NCI-H524 treated with DMSO at 0.1 percent for 48 hours (cell line): ENCODE measurements around the gene TCF7L2.

ENCODE experiments used
- DNase-seq: peaks from one replicate; lab custom pipeline; 2025; lab: John Stamatoyannopoulos, UW

The TCF7L2 gene

DNA sequence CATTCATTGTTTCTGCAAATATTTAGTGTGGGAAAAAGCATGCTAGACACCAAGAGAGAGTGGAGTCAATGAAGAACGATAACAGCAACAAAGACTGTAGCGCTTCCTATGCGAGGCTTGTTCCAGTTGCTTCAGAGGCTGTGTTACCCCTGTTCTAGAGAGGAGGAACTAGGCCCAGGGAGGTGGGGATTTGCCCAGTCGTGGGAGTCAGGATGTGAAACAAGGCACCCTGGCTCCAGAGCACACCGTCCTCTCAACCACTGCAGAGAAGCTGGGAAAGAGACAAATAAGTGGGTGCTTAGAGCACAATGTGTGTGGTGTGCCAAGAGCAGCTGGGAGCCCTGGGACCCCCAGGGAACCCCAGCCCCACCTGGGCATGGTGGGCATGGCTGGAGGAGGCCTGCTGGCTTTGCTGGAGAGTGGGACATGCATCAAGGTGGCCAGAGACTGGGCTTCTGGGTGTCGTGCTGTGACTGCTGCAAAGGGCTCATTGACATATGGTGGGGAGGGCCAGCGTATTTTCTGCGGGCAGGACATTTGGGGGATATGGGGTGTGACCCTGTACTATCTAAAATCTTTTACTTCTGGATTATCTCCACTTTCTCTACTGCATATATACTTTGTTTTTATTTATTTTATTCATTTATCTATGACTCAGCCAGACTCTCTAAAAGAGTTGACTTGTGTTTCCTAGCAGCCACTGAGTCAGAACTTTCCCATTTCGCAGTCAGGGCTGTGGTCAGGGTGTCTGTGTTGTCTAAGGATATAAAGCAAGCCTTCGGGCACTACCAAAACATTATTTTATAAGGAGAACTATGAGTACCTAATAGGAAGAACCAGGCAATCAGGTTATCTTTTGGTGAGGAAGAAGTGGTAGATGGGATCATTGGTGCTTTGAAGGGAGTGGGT is 95.4 kb downstream of the TCF7L2 start:
- no peak for DNase-seq

DNA sequence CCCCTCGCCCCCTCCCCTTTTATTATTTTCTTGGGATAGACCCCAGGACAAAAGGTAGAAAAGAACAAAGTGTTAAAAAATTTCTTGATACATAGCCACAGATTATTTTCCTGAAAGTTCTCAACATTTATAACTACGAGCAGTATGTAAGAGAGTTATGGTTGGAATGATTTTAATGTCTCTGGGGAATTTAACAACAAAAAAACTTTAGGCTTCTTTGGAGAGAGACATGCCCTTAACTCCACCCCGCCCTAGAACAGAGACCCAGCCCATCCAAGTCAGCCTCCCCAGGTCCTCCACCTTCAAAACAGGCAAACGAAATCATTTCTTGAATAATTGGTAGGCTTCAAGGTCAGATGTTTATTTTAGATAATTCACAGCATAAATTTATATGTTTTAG is 97.1 kb downstream of the TCF7L2 start:
- no peak for DNase-seq

DNA sequence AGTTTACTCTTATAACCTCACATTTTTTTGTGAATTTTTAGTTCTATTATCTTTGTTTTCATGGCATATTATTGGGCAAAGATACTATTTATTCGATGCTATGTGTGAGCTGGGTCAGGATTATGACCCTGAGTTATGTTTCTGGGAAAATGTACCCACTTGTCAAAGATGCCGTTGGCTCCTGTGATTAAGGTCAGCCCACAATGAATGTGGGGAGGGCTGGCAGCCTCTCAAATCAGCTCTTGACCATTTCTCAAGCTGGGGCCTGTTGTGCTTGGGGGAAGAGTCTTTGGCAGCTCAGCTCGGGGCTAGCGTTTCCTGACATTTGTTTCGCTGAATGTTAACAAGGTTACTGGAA is 97.5 kb downstream of the TCF7L2 start:
- no peak for DNase-seq

DNA sequence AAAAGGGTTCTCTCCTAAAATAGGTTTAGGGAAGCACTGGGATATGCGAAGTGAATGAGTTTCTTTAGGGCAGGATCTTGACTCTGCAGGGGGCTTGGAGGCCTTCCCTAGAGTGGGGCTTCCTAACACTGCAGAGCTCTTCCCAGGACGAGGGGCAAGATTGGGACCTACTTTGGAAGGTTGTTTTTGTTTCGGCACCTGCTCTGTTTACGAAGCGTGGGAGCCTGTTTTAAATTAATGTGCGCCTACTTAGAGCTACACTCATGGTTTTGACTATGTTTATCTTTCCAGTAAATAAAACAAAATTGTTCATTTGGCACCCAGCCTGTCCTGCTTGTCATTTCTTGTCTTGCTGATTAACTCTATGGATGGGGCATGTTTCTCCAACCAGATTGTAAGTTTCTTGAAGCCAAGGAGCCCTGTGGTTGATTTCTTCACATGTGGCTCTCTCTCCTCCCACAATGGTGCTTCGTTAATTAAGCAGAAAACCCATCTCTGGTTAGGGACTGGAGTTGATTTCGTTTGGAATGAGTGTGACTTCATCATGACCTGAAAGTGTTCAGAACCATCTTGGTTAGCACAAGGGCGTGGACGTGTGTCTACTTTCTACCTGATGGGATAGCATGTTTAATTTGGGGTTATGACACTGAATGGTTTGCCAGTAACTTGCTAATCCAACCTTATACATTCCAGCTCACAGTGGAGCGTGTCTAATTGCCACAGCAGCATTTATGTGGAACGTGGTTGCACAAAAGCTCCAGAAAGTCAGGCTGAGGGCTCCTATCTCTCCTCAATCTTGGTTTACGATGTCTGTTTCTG is 98.1 kb downstream of the TCF7L2 start:
- no peak for DNase-seq

DNA sequence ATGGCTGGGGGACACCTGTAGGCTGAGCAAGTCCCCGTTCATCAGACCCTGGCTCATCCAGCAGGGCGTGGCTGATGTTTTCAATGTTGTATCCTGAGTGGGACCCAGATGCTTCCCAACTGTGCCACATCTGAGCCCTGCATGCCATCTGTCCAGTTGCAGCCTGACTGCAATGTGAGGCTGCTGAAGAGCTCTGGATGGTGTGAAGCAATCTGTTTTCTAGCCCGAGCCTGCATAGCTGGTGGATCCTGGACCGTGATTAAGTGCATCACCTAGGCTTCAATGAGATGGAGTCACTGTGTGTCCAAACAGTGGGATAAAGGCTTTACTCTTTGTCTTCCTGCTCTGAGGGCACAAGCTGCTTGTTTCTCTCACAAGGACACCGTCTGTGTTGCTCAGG is 99.8 kb downstream of the TCF7L2 start:
- DNase-seq: peak; percentile 69

DNA sequence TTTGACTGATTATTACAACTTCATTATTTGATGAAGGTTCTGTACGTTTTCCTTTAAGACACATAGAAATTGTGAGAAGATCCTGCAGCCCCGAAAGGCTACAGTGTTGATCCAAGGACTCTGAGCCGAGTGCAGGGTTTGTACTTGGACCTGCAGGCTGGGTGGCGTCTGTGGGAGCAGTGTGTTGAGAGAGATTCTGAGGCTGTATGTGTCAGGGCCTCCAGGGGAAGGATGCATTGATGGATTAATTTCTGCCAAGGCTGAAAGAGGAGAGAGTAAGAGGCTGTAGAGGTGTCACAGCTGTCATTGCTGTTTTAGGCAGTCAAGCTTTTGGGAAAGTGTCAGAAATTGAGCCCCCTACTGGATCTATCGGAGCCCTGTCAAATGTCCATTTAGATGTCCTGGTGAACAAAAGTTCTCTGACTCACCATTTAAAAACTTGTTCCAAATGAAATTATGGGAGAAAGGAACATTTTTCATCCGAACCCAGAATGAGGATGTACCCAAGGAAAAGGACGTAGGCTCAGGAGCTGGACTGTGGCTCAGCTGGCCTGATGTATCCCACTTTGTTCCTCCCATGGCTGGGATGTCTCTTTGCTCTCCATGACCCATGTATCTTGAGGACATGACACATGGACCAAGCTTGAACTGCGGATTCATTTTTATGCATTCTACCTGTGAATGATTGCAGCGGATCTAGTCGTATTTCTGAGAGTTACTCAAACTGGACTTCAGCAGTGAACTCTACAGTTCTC is 102.2 kb downstream of the TCF7L2 start:
- peak; percentile 40 for DNase-seq

DNA sequence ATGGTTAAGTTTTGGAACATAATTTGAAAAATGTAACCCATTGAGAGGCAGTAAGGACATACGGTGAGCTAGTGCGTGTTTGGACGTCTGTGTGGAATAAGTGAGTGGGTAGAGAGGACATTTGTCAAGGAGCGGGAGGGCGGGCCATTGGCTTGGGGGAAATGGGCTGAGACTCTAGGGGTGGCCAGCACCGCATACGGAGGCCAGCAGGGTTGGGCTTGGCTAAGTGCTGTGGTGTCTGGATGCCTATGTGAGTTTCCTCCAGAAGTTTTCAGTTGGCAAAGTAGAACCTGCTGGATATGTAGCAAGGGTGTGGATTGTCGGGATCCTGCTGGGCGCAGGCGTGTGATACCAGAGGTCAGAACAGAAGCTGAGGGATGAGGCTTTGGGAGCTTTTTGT is 103.0 kb downstream of the TCF7L2 start:
- no peak for DNase-seq

DNA sequence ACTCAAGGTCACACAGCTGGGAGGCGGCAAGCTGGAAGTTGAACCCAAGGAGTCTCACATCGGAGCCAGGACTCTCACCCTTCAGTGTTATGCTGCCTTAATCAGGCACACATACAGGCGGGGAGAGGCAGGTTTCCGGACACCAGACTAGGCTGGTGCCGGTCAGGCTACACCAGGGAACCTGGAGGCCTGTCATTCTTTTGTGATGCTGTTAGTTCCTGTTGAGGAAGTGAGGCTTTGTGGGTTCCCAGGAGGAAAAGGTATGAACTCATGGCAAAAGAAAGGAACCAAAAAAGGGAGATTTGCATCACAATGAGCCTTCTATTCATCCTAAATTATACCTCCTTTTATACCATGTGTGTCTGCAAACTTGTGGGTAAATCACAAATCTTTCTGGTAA is 103.8 kb downstream of the TCF7L2 start:
- DNase-seq: no peak

DNA sequence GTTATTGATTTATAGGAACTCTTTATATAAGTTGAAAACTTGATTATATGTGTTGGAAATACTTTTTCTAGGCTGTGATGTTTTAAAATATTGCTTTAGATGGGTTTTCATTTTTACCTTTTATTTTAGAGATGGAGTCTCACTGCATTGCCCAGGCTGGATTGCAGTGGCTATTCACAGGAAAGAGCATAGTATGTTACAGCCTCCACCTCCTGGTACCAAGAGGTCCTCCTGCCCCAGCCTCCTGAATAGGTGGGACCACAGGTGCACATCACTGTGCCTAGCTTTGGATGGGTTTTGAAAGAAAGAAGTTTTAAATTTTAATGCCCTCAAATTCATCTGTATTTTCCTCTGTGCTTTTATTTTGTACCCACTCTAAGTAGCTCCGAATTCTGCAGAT is 105.4 kb downstream of the TCF7L2 start:
- no peak for DNase-seq

DNA sequence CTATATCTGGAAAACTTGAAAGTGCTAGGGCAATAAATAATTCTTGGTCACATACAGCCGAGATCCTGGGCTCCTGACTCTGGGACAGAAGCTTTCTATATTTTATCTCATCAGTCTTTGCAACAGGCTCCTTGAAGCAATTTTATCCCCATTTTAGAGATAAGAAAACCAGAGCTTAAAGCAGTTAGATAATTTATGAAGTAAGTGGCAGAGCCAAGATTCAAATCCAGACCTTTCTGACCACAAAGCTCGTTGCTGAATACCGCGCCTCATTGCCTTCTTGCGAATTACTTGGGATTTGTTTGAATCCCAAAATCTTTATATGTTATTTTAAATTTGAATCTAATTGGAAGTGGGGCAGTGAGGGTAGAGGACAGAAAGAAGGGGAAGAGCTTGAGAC is 106.0 kb downstream of the TCF7L2 start:
- no peak for DNase-seq

DNA sequence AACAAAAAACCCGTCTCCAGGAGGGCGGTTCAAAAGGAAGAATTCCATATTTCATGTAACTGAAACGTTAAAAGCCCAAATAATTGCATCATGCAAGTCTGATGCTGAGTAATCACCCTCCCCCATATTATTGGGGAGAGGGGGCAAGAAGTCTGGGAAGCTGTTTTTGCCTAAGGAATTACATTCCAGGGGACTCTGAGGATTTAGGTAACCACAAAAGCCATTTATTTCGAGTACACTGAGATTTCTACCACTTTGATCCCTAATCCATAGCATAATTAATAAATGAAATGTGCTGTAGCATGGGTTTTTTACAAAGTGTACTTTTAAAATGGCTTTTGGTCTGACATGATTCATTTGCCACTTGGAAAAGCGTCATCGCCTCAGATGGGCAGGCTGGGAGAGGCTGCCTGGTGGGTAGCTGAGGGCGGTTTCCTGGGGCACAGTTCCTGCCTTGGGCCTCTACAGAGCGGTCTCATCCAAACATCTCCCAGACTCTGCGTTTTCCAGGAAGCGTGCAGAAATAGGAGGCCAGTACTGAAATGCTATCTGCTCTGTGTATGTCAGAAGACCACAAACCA is 106.5 kb downstream of the TCF7L2 start:
- DNase-seq: no peak

DNA sequence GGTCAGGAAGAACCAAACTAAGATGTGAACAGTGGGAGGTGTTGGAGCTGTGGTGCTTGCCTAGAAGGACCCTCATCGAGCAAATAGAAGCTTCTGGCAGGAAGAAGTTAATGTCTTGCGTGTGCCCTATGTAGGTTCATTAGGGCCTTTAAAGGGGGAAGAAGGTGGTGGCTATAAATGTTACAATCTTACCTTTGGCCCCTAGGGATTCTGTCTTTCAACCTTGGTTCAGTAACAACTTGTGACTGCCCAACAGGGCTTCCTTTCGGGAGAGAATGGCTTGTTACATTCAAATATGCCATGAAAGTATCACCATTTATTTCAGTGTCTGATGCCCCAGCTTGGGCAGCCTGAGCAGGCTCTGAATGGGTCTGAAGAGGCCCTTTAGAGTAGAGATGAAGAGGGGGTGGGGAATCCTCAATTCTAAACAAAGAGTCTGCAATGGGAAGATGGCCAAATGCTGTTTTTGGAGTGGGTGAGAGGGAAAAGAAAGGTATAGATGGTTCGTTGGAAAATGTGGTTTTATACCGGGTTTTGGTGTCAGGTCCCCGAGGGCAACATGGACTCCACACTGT is 108.0 kb downstream of the TCF7L2 start:
- DNase-seq: no peak

DNA sequence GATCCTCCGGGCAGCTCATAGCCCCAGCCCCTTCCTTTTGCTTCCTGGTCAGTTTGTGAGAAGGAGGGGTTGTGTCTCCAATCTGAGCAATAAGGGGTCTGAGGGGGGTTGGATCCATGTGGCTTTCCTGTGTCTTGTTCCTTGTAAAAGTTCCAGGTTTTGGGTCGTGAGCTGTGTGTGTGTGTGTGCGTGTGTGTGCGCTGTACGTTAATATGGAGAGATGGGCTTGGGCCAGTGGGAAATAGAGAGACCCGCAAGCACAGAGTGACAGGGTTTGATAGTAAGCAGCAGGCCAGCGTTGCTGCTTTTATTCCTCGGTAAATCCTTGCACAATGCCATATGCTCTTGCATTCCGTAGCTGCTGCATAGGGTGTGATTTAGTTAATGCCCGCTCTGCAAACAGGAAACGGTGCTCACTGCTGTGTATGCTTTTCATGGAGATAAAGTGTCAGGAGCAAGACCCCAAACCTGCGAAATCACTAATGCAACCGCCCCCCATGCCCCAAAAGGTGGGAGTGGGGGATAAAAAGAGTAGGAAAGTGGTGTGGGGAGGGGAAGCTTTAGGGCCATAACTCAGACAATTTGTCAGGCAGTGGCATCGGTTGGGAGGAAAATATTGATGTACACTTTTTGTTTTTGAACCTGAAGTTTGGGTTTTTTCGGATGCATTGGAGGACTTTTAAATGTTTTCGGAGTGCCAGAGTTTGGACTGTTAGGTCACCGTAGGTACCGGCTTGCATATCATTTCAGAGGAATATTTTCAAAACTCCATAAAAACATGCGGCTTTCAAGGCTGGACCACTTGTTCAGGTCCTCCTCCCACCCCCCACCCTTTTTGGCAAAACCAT is 108.7 kb downstream of the TCF7L2 start:
- DNase-seq: peak; percentile 25

DNA sequence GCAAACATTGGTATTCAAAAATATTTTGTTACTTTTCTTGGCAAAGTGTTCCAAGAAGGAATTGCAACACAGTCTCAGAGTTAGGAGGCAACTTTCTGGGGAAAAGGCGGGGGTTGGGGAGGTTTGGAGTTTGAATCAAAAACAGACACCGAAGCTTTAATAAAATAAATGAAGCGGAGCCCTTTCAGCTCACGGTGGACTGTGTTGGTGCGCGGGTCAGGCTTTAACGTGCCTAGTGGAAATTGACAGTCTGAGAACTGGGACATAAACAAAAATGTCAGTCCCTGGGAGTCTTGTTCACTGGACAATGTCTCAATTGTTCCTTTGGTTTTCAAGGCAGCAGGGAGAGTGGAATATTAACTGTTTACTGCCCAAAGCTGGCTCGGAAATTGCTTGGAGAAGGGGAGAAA is 109.3 kb downstream of the TCF7L2 start:
- DNase-seq: no peak

DNA sequence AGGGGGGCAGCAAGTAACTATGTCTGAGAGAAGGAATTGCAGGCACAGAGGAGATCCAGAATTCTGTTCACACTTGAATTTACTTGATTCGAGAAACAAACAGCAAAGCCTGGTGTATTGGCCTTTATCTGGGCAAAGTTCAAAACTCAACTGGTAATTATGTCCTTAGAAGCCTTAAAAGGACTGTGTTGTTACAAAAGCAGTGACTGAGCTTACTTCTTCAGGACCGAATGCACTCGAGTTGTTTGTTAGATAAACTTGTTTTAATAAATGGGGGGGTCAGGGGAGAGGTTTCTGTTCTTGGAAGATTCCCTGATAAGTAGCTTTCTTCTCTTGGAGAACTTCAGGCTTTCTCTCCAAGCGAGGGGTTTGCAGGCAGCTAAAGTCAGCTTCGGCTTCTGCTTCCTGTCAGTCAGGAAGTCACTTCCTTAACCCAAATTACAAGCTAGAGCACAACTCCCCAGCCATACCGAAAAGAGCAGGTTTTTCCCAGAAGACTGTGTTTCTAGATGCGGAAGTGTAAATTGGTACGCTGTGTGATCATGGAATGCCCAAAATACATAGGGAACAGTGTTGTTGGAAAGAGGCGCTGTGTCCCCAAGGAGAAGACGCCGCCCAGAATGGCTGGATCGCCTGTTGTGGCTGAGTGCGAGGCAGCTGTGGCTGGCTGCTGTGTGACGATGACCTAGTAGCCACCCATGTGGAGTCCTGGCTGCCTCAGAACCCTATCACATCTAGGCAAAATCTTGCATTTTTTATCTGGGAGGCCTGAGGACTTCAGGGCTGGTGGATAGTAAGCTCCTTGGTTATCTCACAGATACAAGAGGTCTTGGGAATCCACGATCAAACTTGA is 110.4 kb downstream of the TCF7L2 start:
- DNase-seq: no peak

DNA sequence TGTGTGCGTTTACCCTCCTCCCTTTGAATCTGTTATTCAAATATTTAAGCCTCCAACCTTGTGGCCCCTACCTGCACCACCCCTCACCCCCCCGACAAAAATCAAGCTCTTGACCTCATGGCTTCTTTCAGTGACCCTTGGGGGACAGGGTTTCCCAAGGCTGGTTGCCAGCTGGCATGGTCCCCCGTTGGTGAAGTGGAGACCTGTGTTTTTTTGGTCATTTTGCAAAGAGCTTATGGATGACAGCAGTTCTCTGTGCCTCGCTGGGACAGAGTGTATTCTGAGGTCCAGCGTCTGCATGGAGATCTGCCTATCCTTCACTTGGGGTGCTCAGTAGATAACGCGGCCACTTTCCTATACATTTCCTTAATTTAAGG is 111.0 kb downstream of the TCF7L2 start:
- DNase-seq: no peak

DNA sequence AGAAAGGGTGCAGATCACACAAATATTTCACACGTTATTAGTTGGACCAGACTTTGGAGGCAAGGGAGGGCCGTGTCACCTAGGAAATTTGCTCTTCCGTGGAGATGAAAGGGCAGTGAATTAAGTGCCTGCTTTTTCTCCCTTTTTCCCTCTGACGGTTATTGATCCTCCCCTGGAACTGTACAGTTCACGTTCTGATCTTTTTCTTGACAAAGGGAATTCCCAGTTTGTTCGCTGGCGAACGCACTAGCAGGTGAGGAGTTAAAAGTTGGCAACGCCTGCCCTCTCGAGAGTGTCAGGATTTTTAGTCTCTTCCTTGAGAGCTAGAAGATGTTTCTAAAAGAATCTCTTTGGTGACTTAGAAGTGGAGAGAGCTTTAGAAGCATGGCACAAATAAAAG is 111.5 kb downstream of the TCF7L2 start:
- no peak for DNase-seq

DNA sequence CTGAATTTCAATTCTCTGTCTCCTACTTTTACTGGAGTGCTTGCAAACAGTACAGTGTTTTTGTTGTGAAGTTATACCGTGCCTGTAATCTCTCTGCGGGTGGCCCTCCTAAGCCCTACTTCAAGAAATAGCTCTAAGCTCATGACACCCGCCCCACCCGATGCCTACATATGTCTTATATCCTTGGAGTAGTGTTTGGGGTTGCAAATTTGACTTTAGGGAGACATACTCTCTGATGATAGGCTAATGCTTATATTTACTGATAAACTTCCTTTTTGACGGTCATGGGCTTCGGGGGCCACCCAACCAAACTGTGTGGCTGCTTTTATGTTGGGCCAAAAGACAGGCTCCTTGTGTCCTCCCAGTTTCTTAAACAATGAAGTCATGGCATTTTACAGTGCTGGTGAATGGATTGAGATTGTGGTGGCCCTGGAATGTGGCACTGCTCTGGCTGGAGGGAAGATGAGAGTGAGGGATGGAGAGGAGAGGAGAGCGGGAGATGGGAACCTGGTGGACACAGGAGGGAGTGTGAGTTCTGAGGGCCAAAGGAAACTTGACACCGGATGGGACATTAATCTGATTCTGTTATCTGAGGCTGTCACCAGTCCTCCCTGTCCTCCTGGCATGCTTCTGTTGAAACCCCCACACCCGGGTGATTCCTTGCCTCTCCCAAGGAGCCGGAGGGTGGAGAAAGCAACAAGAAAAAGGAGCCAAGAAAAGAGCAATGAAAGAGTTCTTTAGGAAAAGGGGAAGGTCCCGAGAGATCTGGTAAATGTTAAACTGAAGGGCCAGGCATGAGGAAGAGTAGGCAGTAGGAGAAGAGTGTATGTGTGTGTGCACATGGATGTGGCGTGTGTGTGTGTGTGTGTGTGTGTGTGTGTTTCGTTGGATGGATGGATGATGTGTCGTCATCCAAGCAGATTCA is 113.3 kb downstream of the TCF7L2 start:
- peak; percentile 45 for DNase-seq

DNA sequence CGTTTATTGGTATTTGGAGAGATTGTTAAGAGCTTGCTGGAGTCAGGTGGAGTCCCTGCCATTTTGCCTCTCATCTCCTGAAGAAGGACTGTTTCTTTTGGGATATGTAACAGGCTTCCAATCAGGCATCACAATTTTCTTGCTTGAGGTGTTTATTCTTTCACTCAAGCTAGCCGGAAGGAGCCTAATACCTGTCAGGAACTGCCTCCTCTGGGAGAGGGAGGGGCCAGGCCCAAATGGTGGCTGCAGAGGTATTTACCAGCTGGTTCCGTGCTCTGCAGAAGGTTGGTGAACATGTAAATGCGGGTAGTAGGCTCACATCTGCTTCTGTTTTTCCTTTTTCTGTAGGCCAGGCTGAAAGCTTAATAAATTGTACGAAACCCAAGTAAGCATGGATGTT is 114.0 kb downstream of the TCF7L2 start:
- DNase-seq: no peak
